ENCODE measurements around the gene ARHGAP20. TPM values are rescaled to one million over a fixed set of nuclear protein-coding genes. Genes with fewer than 3 reads are reported as not detected.

Gene ARHGAP20
- total and polyA plus RNA-seq, 7 donors, result 0.69 to 5.3 (median 2.2) TPM

GRCh38 chr11:110757066-110757465 is 44.8 kb upstream of the ARHGAP20 start:
- H3K4me3 ChIP-seq, result no peak overlapping the region

GRCh38 chr11:110755941-110756340 is 43.7 kb upstream of the ARHGAP20 start:
- WGBS, 2 donors, result 73 to 76% methylated on average over 3 of the region's 3 CpGs
- no peaks in the 10 kb centered on the region for H3K9me3 ChIP-seq
- H3K27me3 ChIP-seq, result no peaks in the 10 kb centered on the region

More at GRCh38 chr11:110757066-110757465, 44.8 kb upstream of the ARHGAP20 start:
- 87 to 96% methylated on average over 5 of the region's 5 CpGs for WGBS, 2 donors
- H3K4me1 ChIP-seq, result peaks cover 0 to 9% (median 3%) of the 10 kb centered on the region in 4 donors
- H3K27ac ChIP-seq, result no peak overlapping the region
- intact Hi-C loops (cut with DNase I), result no loop called here
- DNase-seq, result no peak
- H3K27me3 ChIP-seq, result no peaks in the 10 kb centered on the region
- H3K36me3 ChIP-seq, result no peaks in the 10 kb centered on the region
- TF ChIP-seq POLR2AphosphoS5 (IDR thresholded peaks at IDR 0.05) (no peak), POLR2A (IDR thresholded peaks at IDR 0.05) (no peak), EP300 (IDR thresholded peaks at IDR 0.05) (no peak), CTCF (IDR thresholded peaks at IDR 0.05) (no peak)
- no peaks in the 10 kb centered on the region for H3K9me3 ChIP-seq

GRCh38 chr11:110752890-110753289 is 40.7 kb upstream of the ARHGAP20 start:
- intact Hi-C loops (cut with DNase I), result no loop called here
- Histone ChIP-seq H3K4me3 (no peak overlapping the region), H3K9me3 (no peaks in the 10 kb centered on the region)

More at GRCh38 chr11:110755941-110756340, 43.7 kb upstream of the ARHGAP20 start:
- no peak for DNase-seq
- Histone ChIP-seq H3K4me1 (peaks cover 0 to 9% (median 3%) of the 10 kb centered on the region in 4 donors), H3K27ac (no peak overlapping the region), H3K36me3 (no peaks in the 10 kb centered on the region), H3K4me3 (no peak overlapping the region)
- intact Hi-C loops (cut with DNase I), result no loop called here
- TF ChIP-seq EP300 (IDR thresholded peaks at IDR 0.05) (no peak), CTCF (IDR thresholded peaks at IDR 0.05) (no peak), POLR2AphosphoS5 (IDR thresholded peaks at IDR 0.05) (no peak), POLR2A (IDR thresholded peaks at IDR 0.05) (no peak)

GRCh38 chr11:110750100-110750499 is 37.9 kb upstream of the ARHGAP20 start:
- Histone ChIP-seq H3K36me3 (no peaks in the 10 kb centered on the region), H3K4me3 (no peak overlapping the region), H3K9me3 (no peaks in the 10 kb centered on the region), H3K4me1 (no peaks in the 10 kb centered on the region), H3K27ac (no peak overlapping the region), H3K27me3 (no peaks in the 10 kb centered on the region)
- intact Hi-C loops (cut with DNase I), result no loop called here
- TF ChIP-seq POLR2A (IDR thresholded peaks at IDR 0.05) (no peak), CTCF (IDR thresholded peaks at IDR 0.05) (no peak), EP300 (IDR thresholded peaks at IDR 0.05) (no peak), POLR2AphosphoS5 (IDR thresholded peaks at IDR 0.05) (no peak)
- DNase-seq, result no peak

More at GRCh38 chr11:110752890-110753289, 40.7 kb upstream of the ARHGAP20 start:
- no peaks in the 10 kb centered on the region for H3K27me3 ChIP-seq
- peaks cover 0 to 9% (median 3%) of the 10 kb centered on the region in 4 donors for H3K4me1 ChIP-seq
- H3K27ac ChIP-seq, result no peak overlapping the region
- no peaks in the 10 kb centered on the region for H3K36me3 ChIP-seq
- TF ChIP-seq CTCF (IDR thresholded peaks at IDR 0.05), result no peak
- TF ChIP-seq POLR2AphosphoS5 (IDR thresholded peaks at IDR 0.05), result no peak
- no peak for TF ChIP-seq EP300 (IDR thresholded peaks at IDR 0.05)
- TF ChIP-seq POLR2A (IDR thresholded peaks at IDR 0.05), result no peak
- no peak for DNase-seq

GRCh38 chr11:110747531-110747930 is 35.3 kb upstream of the ARHGAP20 start:
- Histone ChIP-seq H3K4me1 (no peaks in the 10 kb centered on the region), H3K36me3 (no peaks in the 10 kb centered on the region), H3K4me3 (no peak overlapping the region), H3K27me3 (no peaks in the 10 kb centered on the region), H3K27ac (no peak overlapping the region), H3K9me3 (no peaks in the 10 kb centered on the region)
- TF ChIP-seq POLR2AphosphoS5 (IDR thresholded peaks at IDR 0.05) (no peak), POLR2A (IDR thresholded peaks at IDR 0.05) (no peak), EP300 (IDR thresholded peaks at IDR 0.05) (no peak), CTCF (IDR thresholded peaks at IDR 0.05) (no peak)
- DNase-seq, result no peak
- WGBS, 2 donors, result 34 to 58% methylated on average over 4 of the region's 4 CpGs
- intact Hi-C loops (cut with DNase I), result no loop called here

All from sigmoid colon (tissue), 7 donors.